ENCODE measurements around the gene BCAR1. TPM values are rescaled to one million over a fixed set of nuclear protein-coding genes. Genes with fewer than 3 reads are reported as not detected.

BCAR1 gene
- total RNA-seq, 1 experiment from 2014 or later, result 93.5 TPM

DNA sequence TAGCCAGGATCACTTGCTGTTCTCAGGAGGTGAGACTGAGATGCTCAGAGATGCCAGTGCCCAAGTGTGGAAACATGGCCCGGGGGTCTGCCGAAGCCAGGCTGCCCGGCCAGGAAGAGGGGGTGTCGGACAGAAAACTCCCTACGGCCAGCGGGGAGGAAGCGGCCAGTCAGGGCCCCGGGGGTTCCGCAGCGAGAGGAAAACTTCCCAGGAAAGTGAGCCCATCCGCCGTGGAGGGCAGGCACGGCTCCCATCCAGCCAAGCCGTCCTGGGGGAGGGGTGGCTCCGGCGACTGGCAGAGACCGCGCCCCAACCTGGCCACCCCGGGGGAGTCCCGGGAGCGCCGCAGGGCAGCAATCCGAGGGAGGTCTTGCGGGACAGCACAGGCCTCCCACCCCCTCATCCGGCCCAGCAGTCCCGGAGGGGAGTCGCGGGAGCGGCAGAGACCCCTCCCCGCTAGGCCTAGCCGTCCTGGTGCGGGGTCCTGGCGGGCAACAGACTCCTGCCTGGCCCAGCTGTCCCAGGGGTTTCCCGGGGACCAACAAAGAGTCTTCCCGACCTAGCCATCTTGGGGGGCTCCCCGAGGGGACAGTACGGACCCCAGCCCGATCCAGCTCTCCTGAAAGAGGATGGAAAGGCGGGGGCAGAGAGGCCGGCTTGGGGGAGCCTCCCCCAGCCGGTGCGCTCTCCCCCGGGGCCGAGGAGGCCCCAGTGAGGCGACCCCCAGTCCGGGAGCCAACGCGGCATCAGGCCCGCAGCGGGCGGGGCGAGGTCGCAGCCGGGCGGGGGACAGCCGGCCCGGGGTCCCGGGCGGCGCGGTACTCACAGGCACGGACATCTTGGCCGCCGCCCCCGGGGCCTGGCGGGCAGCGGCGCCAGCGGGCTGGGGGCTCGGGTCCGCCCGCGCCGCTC lies 13.8 kb upstream of the BCAR1 start:
- H3K27me3 ChIP-seq (replicated peaks), result no peaks in the 10 kb centered on the region
- H3K9me3 ChIP-seq (replicated peaks), result peaks cover 3% of the 10 kb centered on the region; the same call in 1 of the 2 replicates

DNA sequence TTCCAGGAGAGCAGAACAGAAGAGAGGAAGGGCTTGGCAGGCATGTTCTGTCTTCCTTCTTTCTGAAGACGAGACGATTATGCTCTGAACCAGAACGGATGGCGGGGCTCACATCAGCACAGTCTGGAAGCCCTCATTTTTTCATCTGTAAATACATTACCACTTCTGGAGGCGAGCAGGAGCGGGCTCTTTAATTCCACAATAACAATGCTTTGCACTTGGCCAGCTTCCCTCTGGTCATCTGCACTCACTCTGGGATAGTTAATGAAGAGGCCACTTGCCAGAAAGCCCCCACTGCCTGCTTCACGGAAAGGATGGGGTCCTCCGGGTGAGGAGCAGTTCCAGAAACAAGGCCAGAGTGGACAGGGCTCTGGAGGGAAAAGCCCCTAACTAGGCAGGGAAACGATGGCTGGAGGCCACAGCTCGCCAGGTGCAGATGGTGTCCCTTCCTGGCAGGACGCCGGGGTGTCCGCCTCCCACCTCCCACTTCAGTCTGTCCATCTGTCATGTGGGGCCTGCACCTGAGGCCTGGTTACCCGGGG lies 13.1 kb upstream of the BCAR1 start:
- H3K4me3 ChIP-seq, result peak overlapping the region; percentile 99
- peaks cover 50% of the 10 kb centered on the region for H3K4me1 ChIP-seq (replicated peaks)
- H3K27ac ChIP-seq, result peak overlapping the region; percentile 80
- peak; percentile 38 to 45 for DNase-seq (ENCODE audit: low read depth in 1 of 2, low spot score in 2 of 2)
- H3K9me3 ChIP-seq (replicated peaks), result peaks cover 3% of the 10 kb centered on the region; the same call in 1 of the 2 replicates
- no peaks in the 10 kb centered on the region for H3K27me3 ChIP-seq (replicated peaks)
- peaks cover 55% of the 10 kb centered on the region for H3K36me3 ChIP-seq

More for the DNA sequence above, 13.8 kb upstream of the BCAR1 start:
- H3K4me1 ChIP-seq (replicated peaks), result peaks cover 50% of the 10 kb centered on the region
- peak in 1 of 2 experiments; percentile 60 for DNase-seq (ENCODE audit: low read depth in 1 of 2, low spot score in 2 of 2)
- H3K27ac ChIP-seq, result peak overlapping the region; percentile 80
- H3K36me3 ChIP-seq, result peaks cover 50% of the 10 kb centered on the region
- peak overlapping the region; percentile 99 for H3K4me3 ChIP-seq

DNA sequence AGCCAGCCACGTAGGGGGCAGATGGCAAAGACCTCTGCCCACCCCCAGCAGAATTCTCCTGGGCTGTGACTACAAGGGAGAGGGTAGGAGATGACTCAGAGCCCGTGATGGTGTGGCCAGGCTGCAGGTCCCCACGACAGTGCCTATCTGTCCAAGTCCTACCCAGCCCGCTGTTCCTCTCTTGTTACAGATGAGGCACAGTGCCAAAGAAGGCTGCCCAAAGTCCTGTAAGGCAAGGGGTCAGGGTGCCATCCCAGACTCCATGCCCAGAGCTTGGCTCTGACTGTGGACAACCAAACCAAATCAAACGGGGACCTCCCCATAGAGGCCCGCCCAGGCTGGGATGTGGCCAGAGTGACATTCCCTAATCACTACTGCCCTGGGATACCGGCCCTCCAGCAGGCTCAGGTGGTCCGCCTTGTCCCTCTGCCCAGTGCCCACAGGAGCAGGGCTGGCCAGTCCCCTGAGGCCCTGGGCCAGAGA lies 12.6 kb upstream of the BCAR1 start:
- H3K36me3 ChIP-seq, result peaks cover 58% of the 10 kb centered on the region
- peak overlapping the region; percentile 99 for H3K4me3 ChIP-seq
- peaks cover 50% of the 10 kb centered on the region for H3K4me1 ChIP-seq (replicated peaks)
- DNase-seq (ENCODE audit: low read depth in 1 of 2, low spot score in 2 of 2), result peak in 1 of 2 experiments; percentile 50
- no peaks in the 10 kb centered on the region for H3K27me3 ChIP-seq (replicated peaks)
- no peak overlapping the region for H3K27ac ChIP-seq
- peaks cover 3% of the 10 kb centered on the region; the same call in 1 of the 2 replicates for H3K9me3 ChIP-seq (replicated peaks)

DNA sequence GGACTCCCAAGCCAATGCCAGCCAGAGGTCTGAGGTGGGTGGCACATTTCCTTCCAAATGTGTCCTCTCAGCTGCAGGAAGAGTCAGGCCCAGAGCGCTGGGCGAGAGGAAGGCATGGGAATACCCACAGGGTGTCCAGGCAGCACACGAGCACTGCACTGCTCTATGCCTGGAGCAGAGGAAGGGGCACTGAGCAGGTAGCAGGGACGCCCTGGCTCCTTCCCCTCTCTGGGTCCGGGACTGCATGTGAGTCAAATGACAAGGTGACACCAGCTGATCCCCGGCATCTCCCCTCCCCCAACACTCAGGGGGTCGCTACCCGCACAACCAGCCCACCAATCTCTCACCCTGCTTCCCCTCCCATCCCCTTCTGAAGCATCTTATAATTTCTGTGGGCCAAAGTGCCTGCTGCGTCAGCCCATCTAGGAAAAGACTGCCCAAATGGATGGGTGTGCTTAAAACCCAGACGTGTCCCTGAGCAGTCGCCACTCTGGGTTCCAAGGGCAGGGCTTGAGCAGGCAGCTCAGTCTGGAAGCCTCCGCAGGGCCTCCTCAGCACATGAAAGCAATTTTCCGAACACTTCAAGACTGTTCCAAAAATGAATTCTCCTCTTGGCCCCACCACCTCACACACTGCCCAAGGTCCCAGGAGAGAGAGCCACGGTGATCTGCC lies 12.0 kb upstream of the BCAR1 start:
- H3K4me1 ChIP-seq (replicated peaks), result peaks cover 50% of the 10 kb centered on the region
- H3K9me3 ChIP-seq (replicated peaks), result peaks cover 3% of the 10 kb centered on the region; the same call in 1 of the 2 replicates
- H3K4me3 ChIP-seq, result no peak overlapping the region
- peaks cover 59% of the 10 kb centered on the region for H3K36me3 ChIP-seq
- H3K27ac ChIP-seq, result no peak overlapping the region
- DNase-seq (ENCODE audit: low read depth in 1 of 2, low spot score in 2 of 2), result no peak
- H3K27me3 ChIP-seq (replicated peaks), result no peaks in the 10 kb centered on the region

DNA sequence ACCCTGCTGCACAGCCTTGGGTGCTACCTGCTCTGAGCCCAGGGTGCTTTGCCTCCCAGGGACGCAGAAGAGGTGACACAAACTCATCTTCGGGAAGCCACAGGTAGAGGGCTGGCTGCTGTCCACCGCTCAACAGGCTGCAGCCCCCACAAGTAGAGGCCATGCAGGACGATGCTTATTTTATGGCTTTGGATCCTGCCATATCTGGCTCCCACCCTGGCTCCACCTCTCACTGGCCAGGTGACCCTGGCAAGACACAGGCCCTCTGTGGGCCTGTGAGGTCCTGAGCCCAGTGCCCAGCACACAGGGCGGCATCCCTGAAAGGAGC lies 11.3 kb upstream of the BCAR1 start:
- H3K27ac ChIP-seq, result no peak overlapping the region
- no peak overlapping the region for H3K4me3 ChIP-seq
- H3K9me3 ChIP-seq (replicated peaks), result peaks cover 3% of the 10 kb centered on the region; the same call in 1 of the 2 replicates
- DNase-seq (ENCODE audit: low read depth in 1 of 2, low spot score in 2 of 2), result no peak
- peaks cover 61% of the 10 kb centered on the region for H3K36me3 ChIP-seq
- no peaks in the 10 kb centered on the region for H3K27me3 ChIP-seq (replicated peaks)
- H3K4me1 ChIP-seq (replicated peaks), result peaks cover 45% of the 10 kb centered on the region

DNA sequence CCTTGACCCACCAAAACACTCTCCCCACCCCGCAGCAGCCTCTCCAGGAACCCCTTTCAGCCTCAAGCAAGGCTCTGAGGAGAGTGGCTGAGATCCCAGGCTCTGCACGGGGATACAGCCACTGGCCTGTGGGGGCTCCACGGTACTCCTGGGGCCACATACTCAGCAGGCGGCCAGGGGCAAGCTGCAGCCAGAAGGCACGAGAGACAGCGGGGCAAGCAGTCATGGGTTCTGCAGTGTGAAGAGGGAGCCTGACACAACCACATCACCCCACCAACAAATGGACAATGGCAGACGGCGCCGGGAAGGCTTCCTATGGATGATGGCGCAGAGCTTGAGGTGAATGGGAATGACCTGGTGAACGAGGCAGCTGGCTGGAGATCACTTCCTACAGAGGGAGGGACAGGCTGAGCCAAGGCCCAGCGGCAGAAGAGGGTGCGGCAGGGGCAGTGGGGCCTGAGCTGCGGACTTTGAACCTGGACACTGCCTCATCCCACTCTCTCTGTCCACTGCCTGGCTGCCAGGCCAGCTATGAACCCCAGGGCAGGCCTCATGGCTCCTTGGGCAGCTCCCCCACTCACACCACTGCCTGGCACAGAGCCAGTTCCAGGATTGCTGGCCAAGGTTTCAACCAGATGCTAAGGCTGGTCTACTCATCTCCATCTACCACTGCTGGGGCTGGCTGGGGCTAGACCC lies 10.8 kb upstream of the BCAR1 start:
- Histone ChIP-seq H3K27me3 (replicated peaks) (no peaks in the 10 kb centered on the region), H3K9me3 (replicated peaks) (peaks cover 3% of the 10 kb centered on the region; the same call in 1 of the 2 replicates), H3K36me3 (peaks cover 65% of the 10 kb centered on the region), H3K4me1 (replicated peaks) (peaks cover 46% of the 10 kb centered on the region), H3K4me3 (no peak overlapping the region), H3K27ac (no peak overlapping the region)
- DNase-seq (ENCODE audit: low read depth in 1 of 2, low spot score in 2 of 2), result no peak

DNA sequence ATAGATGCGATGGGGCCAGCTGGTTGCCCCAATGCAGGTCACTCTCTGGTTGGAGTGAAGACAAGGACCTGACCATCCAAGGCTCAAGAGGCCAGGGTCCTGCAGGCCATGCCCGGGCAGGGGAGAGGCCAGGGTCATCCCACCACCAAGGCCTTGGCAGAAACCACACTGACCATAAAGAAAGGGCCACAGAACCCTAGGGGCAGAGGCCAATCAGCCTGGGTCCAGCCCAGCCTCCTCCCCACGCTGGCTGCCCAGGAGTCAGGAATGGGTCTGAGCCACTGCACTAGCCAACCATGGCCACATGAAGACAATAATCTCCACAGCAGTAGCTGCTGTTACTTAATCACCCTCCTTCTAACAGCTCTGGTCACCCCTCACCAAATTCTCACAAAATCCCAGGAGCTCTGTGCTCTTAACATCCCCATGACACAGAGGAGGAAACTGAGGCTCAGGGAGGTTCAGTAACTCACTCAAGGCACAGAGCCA lies 10.2 kb upstream of the BCAR1 start:
- H3K4me1 ChIP-seq (replicated peaks), result peaks cover 52% of the 10 kb centered on the region
- no peak overlapping the region for H3K27ac ChIP-seq
- H3K36me3 ChIP-seq, result peaks cover 65% of the 10 kb centered on the region
- no peak for DNase-seq (ENCODE audit: low read depth in 1 of 2, low spot score in 2 of 2)
- H3K9me3 ChIP-seq (replicated peaks), result peaks cover 3% of the 10 kb centered on the region; the same call in 1 of the 2 replicates
- H3K4me3 ChIP-seq, result no peak overlapping the region
- H3K27me3 ChIP-seq (replicated peaks), result no peaks in the 10 kb centered on the region

DNA sequence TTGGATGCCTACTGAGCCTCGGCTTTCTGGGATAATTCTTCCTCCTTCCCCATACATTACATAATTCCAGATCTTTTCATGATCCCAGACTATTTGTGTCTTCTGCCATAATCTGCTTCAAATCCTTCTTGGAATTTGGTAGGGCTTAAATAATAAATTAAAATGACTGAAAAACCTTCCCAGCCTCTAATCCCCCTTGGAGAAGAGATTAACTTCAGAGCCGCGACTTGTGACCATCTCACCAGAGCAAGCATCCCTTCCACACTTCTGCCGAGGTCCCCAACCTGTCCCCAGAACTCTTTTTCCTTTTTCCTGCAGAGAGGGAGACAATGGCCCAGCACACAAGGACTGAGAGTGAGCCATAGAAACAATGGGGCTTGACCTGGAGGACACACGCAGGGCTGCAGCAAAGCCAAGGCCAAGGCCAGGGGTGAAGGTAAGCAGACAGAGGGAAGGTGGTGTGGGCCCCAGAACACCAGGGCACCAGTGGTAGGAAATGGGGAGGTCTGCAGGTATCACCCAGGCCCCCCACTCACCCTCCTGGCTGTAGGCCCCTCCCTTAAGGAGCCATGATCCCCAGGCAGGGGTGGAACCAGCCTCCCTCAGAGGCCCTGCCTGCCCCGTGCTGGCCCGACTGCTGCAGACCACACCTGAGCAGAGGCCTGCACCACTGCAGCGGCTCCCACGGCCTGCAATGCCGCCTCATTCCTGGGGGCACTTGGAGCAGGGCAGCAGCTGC lies 9.6 kb upstream of the BCAR1 start:
- Histone ChIP-seq H3K36me3 (peaks cover 65% of the 10 kb centered on the region), H3K27ac (no peak overlapping the region), H3K9me3 (replicated peaks) (peaks cover 3% of the 10 kb centered on the region; the same call in 1 of the 2 replicates), H3K27me3 (replicated peaks) (no peaks in the 10 kb centered on the region), H3K4me3 (no peak overlapping the region), H3K4me1 (replicated peaks) (peaks cover 52% of the 10 kb centered on the region)
- peak in 1 of 2 experiments; percentile 41 for DNase-seq (ENCODE audit: low read depth in 1 of 2, low spot score in 2 of 2)

DNA sequence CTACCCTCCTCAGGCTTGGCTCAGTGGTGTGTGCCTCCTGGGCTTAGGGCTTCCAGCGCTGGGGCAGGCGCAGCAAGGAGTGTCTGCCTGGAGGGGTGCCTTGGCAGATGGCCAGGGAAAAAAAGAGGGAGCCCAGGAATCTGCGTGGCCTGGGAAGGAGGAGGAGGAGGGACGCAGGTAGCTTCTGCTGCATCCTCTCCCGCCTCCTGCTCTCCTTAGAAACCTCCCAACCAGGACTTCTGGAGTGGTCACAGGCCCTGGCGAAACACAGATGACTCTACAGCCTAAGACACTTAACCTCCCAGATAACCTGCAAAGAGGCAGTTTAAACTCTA lies 7.3 kb upstream of the BCAR1 start:
- H3K9me3 ChIP-seq (replicated peaks), result no peaks in the 10 kb centered on the region
- peaks cover 51% of the 10 kb centered on the region for H3K4me1 ChIP-seq (replicated peaks)
- no peak for DNase-seq (ENCODE audit: low read depth in 1 of 2, low spot score in 2 of 2)
- H3K4me3 ChIP-seq, result no peak overlapping the region
- H3K36me3 ChIP-seq, result peaks cover 45% of the 10 kb centered on the region
- H3K27me3 ChIP-seq (replicated peaks), result no peaks in the 10 kb centered on the region
- H3K27ac ChIP-seq, result no peak overlapping the region

DNA sequence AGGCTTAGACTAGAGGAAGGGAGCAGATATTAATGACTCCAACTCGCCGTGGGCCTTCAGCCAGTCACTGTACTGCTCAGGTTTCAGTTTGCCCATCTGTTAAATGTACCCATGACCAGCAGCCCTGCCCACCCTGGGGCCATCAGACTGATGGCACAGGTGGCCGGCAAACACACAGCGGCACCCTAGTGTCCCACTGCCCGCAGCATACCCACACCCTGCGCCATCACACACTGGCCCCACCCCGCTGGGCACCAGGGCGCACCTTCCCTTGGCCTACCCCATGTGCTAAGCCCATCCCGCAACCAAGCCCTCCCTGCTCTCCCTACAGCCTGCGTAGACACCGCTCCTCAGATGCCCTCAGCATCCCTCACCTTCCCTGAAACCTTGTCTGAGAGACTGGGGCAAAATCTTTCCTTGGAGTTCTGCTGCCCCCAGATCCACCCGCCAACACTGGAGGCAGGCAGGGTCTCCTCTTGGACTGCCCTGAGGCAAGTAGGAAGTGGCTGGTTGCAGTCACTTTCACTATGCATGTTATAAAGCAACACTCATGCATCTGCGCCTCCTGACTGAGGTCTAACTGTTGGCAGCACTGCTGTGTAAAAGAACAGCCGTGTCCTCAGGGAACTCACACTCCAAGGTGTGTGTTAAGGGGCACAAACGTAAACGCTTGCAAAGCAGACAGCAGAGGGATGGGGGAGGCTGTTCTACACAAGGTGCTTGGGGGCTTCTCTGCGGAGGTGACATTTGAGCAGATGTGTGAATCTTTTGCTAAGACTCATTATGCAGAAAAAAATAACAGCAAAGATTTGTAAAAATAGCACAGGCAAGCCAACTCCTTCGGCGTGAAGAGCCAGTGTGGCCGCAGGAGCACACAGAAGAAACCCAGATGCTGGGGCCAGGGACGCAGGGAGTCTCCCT lies 6.7 kb upstream of the BCAR1 start:
- H3K27ac ChIP-seq, result no peak overlapping the region
- H3K36me3 ChIP-seq, result peaks cover 39% of the 10 kb centered on the region
- H3K27me3 ChIP-seq (replicated peaks), result no peaks in the 10 kb centered on the region
- H3K4me3 ChIP-seq, result no peak overlapping the region
- no peaks in the 10 kb centered on the region for H3K9me3 ChIP-seq (replicated peaks)
- peaks cover 51% of the 10 kb centered on the region for H3K4me1 ChIP-seq (replicated peaks)
- DNase-seq (ENCODE audit: low read depth in 1 of 2, low spot score in 2 of 2), result no peak

DNA sequence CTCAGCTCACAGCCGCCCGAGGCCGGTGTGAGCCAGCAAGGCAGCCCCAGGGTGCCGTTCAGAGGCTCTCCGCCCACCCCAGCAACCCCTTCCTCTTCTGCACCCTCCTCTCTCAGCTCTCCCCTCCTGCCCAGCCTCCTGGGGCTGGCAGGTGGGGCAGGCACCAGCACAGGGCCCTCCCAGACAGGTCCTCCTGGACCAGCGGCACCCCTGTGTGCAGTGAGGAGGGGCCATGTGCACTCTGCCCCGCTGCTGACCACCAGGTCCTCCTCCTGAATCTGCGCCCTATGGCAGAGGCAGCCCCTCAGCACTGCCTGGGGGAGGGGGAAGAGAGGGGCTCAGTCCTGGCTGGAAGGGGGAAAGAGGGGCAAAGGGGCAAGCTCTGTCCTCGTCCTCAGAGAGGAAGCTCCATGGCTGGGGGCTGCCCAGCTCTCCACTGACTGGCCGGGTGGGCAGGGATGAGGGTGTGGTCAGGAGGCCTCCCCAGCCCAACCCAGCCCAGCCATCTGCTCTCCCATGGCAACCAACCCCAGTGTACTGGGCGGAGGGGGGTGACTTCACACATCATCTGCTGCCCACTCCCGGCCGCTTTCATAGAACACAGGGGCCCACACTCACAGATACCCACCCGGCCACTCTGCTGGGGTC lies 5.4 kb upstream of the BCAR1 start:
- H3K36me3 ChIP-seq, result peaks cover 33% of the 10 kb centered on the region
- no peaks in the 10 kb centered on the region for H3K9me3 ChIP-seq (replicated peaks)
- DNase-seq (ENCODE audit: low read depth in 1 of 2, low spot score in 2 of 2), result no peak
- H3K4me1 ChIP-seq (replicated peaks), result peaks cover 56% of the 10 kb centered on the region
- no peak overlapping the region for H3K27ac ChIP-seq
- H3K27me3 ChIP-seq (replicated peaks), result no peaks in the 10 kb centered on the region
- no peak overlapping the region for H3K4me3 ChIP-seq
